Measurements from ENCODE around the gene MOCS1.
A peak's percentile ranks its signal among the peaks of the same experiment; 100 is the strongest.

MOCS1 gene

DNA sequence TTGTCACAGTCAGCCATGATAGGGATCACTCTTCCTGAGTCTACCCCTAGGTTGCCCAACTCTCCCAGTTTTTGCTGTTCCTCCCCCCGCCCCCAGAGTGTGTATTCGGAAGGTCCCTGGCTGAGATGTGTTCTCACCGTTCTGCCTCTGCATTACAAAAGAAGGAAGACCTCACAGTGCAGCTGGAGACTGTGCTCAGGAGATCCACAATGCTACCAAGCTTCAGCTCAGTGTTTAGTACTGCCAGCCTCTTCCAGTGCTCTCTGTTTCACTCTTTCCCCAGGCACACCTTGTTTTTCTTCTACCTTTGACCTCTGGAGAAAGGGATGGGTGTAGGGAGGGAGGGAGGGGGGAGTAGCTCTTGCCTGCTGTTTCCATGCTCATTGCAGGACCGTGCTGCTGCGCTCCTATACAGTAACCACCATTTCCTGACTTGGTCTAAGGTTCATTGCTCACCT is 13.4 kb upstream of the MOCS1 start:
- DNase-seq = no peak

DNA sequence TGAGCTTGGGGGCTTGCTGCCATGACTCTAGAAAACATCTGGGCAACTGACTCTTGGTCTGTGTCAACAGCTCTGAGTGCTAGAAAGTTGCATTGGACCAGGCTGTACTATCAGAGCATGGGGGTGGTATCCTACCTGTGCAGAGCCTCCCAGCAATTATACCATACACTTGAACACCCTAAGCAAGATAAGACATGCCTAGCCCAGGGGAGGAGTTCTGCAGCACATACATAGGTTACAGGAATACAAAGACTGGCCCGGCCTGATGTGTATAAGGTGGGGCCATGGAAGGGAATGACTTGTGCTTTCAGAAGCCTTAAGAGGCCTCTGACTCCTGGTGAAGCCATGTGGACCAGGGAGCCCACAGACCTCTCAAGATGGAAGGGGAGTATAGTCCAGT is 11.4 kb upstream of the MOCS1 start:
- DNase-seq = no peak

- DNase-seq = no peak
Measured at GRCh38 chr6:39942903-39943580, 8.8 kb upstream of the MOCS1 start.

DNA sequence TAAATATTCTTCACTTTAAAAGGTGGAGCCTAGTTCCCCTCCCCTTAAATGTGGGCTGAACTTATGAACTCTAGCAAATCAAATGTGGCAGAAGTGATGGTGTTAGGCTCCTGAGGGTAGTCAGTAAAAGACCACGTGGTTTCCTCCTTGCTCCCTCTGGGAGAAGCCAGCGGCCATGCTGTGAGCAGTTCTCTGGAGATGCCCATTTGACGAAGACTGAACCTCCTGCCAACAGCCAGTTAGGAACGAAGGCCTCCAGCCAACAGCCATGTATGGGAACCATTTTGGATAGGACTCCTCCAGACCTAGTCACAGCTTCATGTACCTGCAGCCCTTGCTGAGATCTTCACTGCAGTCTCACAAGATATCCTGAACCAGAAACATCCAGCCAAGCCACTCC is 7.6 kb upstream of the MOCS1 start:
- no peak for DNase-seq

DNA sequence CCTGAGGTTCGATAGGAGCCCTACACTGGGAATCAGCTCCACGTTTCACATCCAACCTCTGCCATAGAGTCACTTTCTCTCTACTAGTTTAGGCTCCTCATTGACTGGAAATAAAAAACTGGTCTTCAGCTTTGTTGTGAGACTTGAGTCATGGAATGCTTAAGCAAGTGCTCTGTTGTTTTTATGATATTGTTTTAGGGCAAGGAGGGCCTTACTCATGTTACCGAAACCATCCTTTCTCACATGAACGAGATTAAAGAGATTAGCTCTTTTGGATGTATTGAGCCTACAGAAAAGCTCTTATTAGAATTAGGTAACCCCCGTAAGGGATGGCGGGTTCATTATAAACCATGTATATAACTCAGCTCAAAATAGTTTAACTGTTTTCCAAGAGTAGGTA is 6.9 kb upstream of the MOCS1 start:
- no peak for DNase-seq

DNA sequence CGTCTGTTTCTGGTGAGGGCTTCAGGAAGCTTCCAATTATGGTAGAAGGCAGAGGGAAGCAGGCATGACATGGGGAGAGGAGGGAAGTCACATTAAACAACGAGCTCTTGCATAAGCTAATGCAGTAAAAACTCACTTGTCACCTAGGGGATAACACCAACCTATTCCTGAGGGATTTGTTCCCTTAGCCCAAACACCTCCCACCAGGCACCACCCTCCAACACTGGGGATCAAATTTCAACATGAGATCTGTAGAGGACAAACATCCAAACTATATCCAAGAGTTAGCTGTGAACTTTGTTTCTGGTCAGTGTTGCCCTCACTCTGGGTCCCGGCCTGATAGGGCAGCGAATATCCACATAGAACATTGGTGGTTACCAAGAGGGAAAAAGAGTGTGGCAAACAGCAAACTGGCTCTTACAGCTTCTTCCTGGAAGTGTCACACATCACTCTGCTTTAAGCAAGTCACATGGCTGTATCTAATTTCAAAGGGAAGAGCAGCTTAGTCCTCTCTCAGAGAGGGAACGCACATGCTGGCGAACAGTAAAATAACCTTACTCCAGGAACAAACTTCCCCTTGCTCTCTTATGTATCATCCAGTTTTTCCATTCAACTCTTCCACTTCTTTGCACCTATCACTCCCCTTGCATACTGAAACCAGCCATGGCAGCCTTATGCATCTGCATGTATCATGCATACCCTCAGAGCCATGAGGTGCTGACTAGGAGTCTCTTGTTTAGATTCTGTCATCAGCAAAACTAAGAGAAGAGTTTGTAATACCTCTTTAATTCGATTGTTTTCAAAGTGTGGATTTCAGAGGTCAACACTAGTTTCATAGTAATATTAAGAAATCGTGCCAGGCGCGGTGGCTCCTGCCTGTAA is 4.8 kb upstream of the MOCS1 start:
- DNase-seq = no peak

DNA sequence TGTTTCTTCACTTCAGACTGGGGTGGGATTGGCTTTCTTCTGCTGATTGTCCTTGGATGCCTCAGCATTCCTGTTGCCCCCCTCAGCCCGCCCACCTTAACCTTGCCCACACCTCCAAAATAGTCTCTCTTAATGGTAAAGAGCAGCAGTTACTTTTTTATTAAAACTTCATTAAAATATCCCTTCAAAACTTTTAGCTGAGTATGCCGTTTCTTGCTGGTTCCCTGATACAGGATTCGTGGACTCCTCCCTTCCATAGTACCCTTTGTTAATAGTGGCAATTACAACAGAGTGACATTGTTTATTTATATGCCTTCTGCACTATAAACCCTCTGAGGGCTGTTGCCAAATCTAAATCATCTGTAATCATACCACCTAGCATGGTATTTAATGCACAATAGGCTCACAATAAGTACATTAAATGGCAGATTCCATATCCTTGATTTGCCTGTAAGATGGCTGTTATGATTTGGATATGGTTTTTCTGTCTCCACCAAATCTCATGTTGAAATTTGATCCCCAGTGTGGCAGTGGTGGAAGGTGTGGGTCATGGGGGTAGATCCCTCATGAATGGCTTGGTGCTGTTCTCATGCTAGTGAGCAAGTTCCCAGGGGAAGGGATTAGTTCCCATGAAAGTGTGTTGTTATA is 3.5 kb upstream of the MOCS1 start:
- peak in 1 of 2 experiments; percentile 11 for DNase-seq

DNA sequence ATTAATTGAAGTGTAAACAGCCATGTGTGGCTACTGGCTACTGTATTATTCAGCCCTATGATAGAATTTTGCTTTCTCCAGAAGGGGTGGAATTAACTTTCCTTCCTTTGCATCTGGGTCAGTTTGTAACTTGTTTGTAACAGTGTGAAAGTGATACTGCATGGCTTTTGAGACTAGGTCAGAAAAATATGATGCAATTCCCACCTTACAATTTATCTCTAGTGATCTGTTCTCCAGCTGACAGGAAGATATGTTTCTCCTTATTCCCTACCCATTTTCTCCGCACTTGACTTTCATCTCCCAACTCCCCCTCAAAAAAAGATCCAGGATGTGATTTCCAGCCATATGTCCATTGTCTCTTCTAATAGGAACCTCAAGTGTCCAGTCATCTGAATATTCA is 2.6 kb upstream of the MOCS1 start:
- no peak for DNase-seq

- DNase-seq = no peak
Measured at GRCh38 chr6:39935241-39935640, 979 bp upstream of the MOCS1 start.

GRCh38 chr6:39933669-39934130 is 562 bp downstream of the MOCS1 start:
- DNase-seq = no peak

GRCh38 chr6:39932386-39932910 is 1.8 kb downstream of the MOCS1 start:
- DNase-seq = no peak

DNA sequence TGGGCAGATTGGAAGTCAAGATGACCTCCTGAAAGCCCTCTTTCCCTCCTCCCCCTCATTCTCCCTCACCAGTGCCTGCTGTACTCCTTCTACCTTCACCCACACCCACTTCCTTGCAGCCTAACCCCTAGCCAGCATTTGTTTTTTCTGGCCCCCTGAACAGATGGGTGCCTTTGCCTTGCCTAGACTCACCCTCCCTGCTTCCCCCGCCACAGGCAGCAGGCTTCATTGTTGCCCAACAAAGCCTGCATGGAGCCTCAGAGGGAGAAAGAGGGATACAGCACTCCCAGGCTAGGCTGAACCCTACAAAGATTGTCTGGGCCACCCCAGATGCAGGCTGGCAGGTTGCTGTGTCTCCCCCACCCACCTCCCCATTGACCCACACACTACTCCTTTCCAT is 2.7 kb downstream of the MOCS1 start:
- no peak for DNase-seq

GRCh38 chr6:39930540-39930939 is 3.7 kb downstream of the MOCS1 start:
- no peak for DNase-seq

GRCh38 chr6:39929733-39930461 is 4.4 kb downstream of the MOCS1 start:
- no peak for DNase-seq

GRCh38 chr6:39929039-39929732 is 5.1 kb downstream of the MOCS1 start:
- no peak for DNase-seq

GRCh38 chr6:39927159-39927558 is 7.1 kb downstream of the MOCS1 start:
- no peak for DNase-seq

GRCh38 chr6:39926668-39927067 is 7.6 kb downstream of the MOCS1 start:
- DNase-seq = no peak

DNA sequence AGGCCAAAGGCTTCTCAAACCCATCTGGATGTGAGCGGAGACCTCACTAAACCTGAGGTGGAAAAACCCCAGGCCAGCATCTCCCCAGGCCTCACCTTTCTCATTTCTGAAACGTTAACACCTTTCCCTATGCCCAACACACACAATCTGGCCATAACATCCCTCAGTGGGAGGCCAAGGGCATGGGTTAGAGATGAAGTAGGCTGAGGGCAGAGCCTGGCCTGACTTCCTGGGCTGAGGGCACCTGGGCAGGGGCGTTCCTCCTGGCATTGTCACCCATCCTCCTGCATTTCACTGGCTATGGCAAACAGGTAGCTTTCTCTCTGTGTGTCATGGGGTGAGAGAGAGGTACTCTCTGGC is 8.4 kb downstream of the MOCS1 start:
- DNase-seq = no peak

- DNase-seq = no peak
Measured at GRCh38 chr6:39925191-39925930, 8.9 kb downstream of the MOCS1 start.

GRCh38 chr6:39924283-39924682 is 10.0 kb downstream of the MOCS1 start:
- DNase-seq = no peak

GRCh38 chr6:39923861-39924260 is 10.4 kb downstream of the MOCS1 start:
- no peak for DNase-seq
